Measurements from ENCODE around the gene SLC66A2.

DNA sequence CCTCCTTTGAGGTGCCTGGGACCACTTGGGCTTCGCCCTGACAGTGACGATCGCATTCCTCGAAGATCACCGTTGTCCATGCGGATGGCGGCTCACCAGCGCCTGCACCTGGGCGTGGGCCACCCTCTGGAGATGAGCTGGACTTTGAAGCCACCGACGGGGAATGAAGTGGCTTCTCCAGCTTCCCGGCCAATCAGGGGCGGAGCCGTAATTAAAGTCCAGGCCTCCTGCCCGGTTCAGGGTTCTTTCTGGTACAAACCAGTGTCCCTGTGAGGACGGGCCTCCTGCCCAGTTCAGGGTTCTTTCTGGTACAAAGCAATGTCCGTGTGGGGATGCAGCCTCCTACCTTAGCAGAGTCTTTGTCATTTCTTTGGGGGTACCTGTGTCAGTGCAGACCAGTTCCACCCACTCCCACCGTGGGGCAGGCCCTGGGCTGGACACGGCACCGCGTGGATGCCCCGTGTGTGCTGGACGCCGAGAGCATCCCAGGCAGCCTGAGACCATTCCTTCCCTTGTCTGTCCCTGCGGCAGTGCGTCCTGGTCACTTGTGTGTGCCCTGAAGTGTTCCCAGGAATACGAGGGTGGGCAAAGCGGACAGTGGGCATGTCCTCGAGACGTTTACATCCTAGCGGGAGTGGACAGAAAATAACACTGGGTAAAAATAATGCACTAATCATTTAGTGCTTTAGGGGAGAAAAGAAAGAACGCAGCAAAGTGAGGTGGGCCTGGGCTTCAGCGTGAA lies 98.7 kb downstream of the SLC66A2 start:
- TF ChIP-seq, protein P1, sequence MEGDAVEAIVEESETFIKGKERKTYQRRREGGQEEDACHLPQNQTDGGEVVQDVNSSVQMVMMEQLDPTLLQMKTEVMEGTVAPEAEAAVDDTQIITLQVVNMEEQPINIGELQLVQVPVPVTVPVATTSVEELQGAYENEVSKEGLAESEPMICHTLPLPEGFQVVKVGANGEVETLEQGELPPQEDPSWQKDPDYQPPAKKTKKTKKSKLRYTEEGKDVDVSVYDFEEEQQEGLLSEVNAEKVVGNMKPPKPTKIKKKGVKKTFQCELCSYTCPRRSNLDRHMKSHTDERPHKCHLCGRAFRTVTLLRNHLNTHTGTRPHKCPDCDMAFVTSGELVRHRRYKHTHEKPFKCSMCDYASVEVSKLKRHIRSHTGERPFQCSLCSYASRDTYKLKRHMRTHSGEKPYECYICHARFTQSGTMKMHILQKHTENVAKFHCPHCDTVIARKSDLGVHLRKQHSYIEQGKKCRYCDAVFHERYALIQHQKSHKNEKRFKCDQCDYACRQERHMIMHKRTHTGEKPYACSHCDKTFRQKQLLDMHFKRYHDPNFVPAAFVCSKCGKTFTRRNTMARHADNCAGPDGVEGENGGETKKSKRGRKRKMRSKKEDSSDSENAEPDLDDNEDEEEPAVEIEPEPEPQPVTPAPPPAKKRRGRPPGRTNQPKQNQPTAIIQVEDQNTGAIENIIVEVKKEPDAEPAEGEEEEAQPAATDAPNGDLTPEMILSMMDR (conservative IDR thresholded peaks at IDR 0.05; ENCODE audit: low read length) = no peak
- TF ChIP-seq EZH2phosphoT487 (IDR thresholded peaks at IDR 0.05; ENCODE audit: borderline replicate concordance) = no peak
